ENCODE data around the gene ADD1. TPM values are rescaled to one million over a fixed set of nuclear protein-coding genes. Genes with fewer than 3 reads are reported as not detected.

The ADD1 gene
- total and polyA plus RNA-seq, 11 donors, result 179 to 275 (median 215) TPM

GRCh38 chr4:2837904-2838496 lies 5.6 kb upstream of the ADD1 start:
- Histone ChIP-seq H3K36me3 (peaks cover 0 to 38% (median 11%) of the 10 kb centered on the region in 9 donors), H3K27me3 (no peaks in the 10 kb centered on the region), H3K4me3 (peak overlapping the region in 6 of 12 donors; percentile 13 to 40 (median 30)), H3K27ac (peak overlapping the region in 9 of 12 donors; percentile 22 to 81 (median 53)), H3K9me3 (peaks cover 0 to 2% (median 0%) of the 10 kb centered on the region in 12 donors), H3K4me1 (peaks cover 0 to 70% (median 21%) of the 10 kb centered on the region in 12 donors)
- 55 to 65% (median 57%) methylated on average over 8 of the region's 8 CpGs for WGBS, 4 donors
- ATAC-seq (peak; percentile 24 to 68 (median 57)), DNase-seq (peak in 2 of 5 donors; percentile 56 to 67)
- intact Hi-C loops (cut with DNase I), result loop anchor here in 2 of 10 donors (5.0 kb wide), 1 partner anchor 76 kb away; no protein-coding TSS in a partner anchor
- no peak for TF ChIP-seq CTCF (IDR thresholded peaks at IDR 0.05)
- no peak for TF ChIP-seq POLR2A (IDR thresholded peaks at IDR 0.05)

- WGBS, 4 donors, result 94 to 98% (median 95%) methylated on average over 3 of the region's 3 CpGs
- intact Hi-C loops (cut with DNase I), result loop anchor here in 2 of 10 donors (5.0 kb wide), 1 partner anchor 77 kb away; no protein-coding TSS in a partner anchor
- TF ChIP-seq CTCF (IDR thresholded peaks at IDR 0.05) (no peak), POLR2A (IDR thresholded peaks at IDR 0.05) (no peak)
- DNase-seq (no peak), ATAC-seq (no peak)
- peaks cover 0 to 68% (median 22%) of the 10 kb centered on the region in 12 donors for H3K4me1 ChIP-seq
- H3K36me3 ChIP-seq, result peaks cover 0 to 27% (median 2%) of the 10 kb centered on the region in 9 donors
- H3K9me3 ChIP-seq, result peaks cover 0 to 2% (median 0%) of the 10 kb centered on the region in 12 donors
- no peak overlapping the region for H3K4me3 ChIP-seq
- peak overlapping the region in 1 of 12 donors; percentile 81 for H3K27ac ChIP-seq
- no peaks in the 10 kb centered on the region for H3K27me3 ChIP-seq
These were observed 4.6 kb upstream of the ADD1 start for GRCh38 chr4:2839060-2839459.

DNA sequence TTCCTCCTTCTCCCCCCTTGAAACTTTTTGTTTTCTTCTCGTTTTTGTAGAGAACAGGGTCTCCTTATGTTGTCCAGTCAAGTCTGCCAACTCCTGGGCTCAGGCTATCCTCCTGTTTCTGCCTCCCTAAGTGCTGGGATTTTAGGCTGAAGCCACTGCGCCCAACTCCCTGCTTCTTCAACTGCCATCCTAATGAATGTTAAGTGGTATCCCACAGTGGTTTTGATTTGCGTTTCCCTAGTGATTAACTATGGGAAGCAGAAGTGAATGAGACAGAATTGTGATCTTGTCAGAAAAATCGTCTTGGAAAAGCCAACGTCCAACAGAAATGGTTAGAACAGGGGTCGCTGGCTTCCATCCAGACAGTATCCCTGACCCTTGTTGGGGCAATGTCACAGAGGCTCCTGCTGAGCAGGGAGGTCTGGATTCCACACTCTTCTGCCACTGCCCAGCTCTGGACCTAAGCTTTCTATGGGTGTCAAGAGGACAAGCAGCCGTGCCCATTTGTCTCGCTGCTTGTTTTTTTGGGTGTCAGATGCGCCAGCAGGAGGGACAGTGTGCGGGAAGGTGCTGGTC lies 869 bp upstream of the ADD1 start:
- ATAC-seq (peak in 3 of 4 donors; percentile 2 to 9 (median 9)), DNase-seq (peak in 1 of 5 donors; percentile 13)
- no peaks in the 10 kb centered on the region for H3K36me3 ChIP-seq
- peak overlapping the region; percentile 60 to 98 (median 80) for H3K4me3 ChIP-seq
- H3K27ac ChIP-seq, result peak overlapping the region; percentile 86 to 98 (median 96)
- TF ChIP-seq POLR2A (IDR thresholded peaks at IDR 0.05) (no peak), CTCF (IDR thresholded peaks at IDR 0.05) (no peak)
- WGBS, 4 donors, result 15 to 21% (median 18%) methylated on average over 9 to 10 of the region's 10 CpGs
- intact Hi-C loops (cut with DNase I), result loop anchor here in 7 of 10 donors (2.0 to 10.0 kb wide), 9 partner anchors 35 to 92 kb away; no protein-coding TSS in a partner anchor
- H3K27me3 ChIP-seq, result no peaks in the 10 kb centered on the region
- peaks cover 0 to 2% (median 0%) of the 10 kb centered on the region in 12 donors for H3K9me3 ChIP-seq
- peaks cover 0 to 65% (median 35%) of the 10 kb centered on the region in 12 donors for H3K4me1 ChIP-seq

All from heart left ventricle (tissue), 16 donors.